K562 (cell line): ENCODE data around the gene ALPP. TPM values are rescaled to one million over a fixed set of nuclear protein-coding genes. Genes with fewer than 3 reads are reported as not detected.

Experiments used
- ATAC-seq: fragments of 200-7000 bp; cut with Tn5 transposase; 3 replicates; pipeline ENCODE4 v1.9.1; 2020; ENCODE audit warnings: moderate library complexity
- BruUV-seq: library from RNA; stranded (reverse); fragments of 400-500 nt; replicated peaks from 2 replicates; lab custom pipeline; 2021; lab: Mats Ljungman, UMichigan
- CTCF ChIA-PET: fragments of 300-600 bp; formaldehyde crosslinking; extraction: SDS; loops from one replicate; lab custom pipeline; 2021; ENCODE audit warnings: low intra/inter-chr PET ratio; lab: Yijun Ruan, JAX
- POLR2A ChIA-PET: fragments of 300-600, 350-650 bp; sonication (Branson Sonifier 250); formaldehyde crosslinking; extraction: SDS; loops from one replicate; lab custom pipeline; 2021; ENCODE audit warnings: antibody characterized with exemption, inconsistent platforms; lab: Yijun Ruan, JAX
- DNase-seq, 4 experiments: peaks; one replicate each; pipeline versions ENCODE4 v3.0.0 to v3.0.0-alpha.2; 2011 to 2018; ENCODE audit warnings: low spot score in 3 of 4, mixed read lengths in 3 of 4; ENCODE audit errors: extremely low read depth in 1 of 4
- FAIRE-seq: peaks from 2 replicates; lab custom pipeline; 2011; peaks lifted over from hg19 to GRCh38; lab: Jason Lieb, UNC
- H2AFZ ChIP-seq: 2 replicates; pipeline ENCODE4 v1.6.0; 2011; ENCODE audit warnings: low read depth, low read length, control low read depth, inconsistent platforms
- H3K27ac ChIP-seq: fragments of 200-600 bp; 3 replicates; pipeline ENCODE4 v1.8.0; 2011; ENCODE audit warnings: low read depth, mild to moderate bottlenecking, control low read depth, inconsistent platforms, low read length, moderate library complexity, mixed read lengths; ENCODE audit errors: extremely low read depth
- H3K27me3 ChIP-seq, 2 experiments: fragments of 300-600 bp in 1 of 2; 2 replicates in 1 of 2; 3 replicates in 1 of 2; pipeline versions ENCODE4 v1.6.0 to v1.8.0; 2011; ENCODE audit warnings: inconsistent platforms in 2 of 2, low read length in 2 of 2, mild to moderate bottlenecking in 1 of 2, mixed read lengths in 1 of 2, moderate library complexity in 1 of 2; ENCODE audit not compliant: control insufficient read depth in 2 of 2, insufficient read depth in 2 of 2
- H3K36me3 ChIP-seq: fragments of 300-600 bp; 3 replicates; pipeline ENCODE4 v1.8.0; 2011; ENCODE audit warnings: mild to moderate bottlenecking, low read length, inconsistent platforms; ENCODE audit not compliant: control insufficient read depth, insufficient read depth
- H3K4me1 ChIP-seq, 2 experiments: fragments of 200-600 bp in 1 of 2; replicated peaks in 1 of 2; 2 replicates in 1 of 2; 3 replicates in 1 of 2; pipeline versions ENCODE4 v1.5.1 to v1.8.0; 2011; ENCODE audit warnings: inconsistent platforms in 2 of 2, low read length in 2 of 2, mild to moderate bottlenecking in 1 of 2, mixed read lengths in 1 of 2, moderate library complexity in 1 of 2; ENCODE audit not compliant: control insufficient read depth in 2 of 2, insufficient read depth in 2 of 2
- H3K4me2 ChIP-seq: 2 replicates; pipeline ENCODE4 v1.6.1; 2011; ENCODE audit warnings: low read length, control low read depth, inconsistent platforms, mixed read lengths; ENCODE audit not compliant: insufficient read depth
- H3K4me3 ChIP-seq: fragments of 200-600 bp; sonication (generic), shearing (Covaris generic); 2 replicates; pipeline ENCODE4 v1.5.1; 2016; ENCODE audit warnings: control low read depth, inconsistent platforms
- H3K79me2 ChIP-seq: fragments of 200-600 bp; 3 replicates; pipeline ENCODE4 v1.8.0; 2011; ENCODE audit warnings: low read length, inconsistent platforms; ENCODE audit not compliant: control insufficient read depth, insufficient read depth
- H3K9ac ChIP-seq, 2 experiments: 2 replicates each; pipeline versions ENCODE4 v1.6.0 to v1.6.1; 2011; ENCODE audit warnings: low read depth in 2 of 2, low read length in 2 of 2, control low read depth in 1 of 2, inconsistent platforms in 1 of 2, mild to moderate bottlenecking in 1 of 2, mixed read lengths in 1 of 2; ENCODE audit not compliant: insufficient read depth in 1 of 2
- H3K9me1 ChIP-seq: one replicate; pipeline ENCODE4 v1.6.0; 2011; ENCODE audit warnings: inconsistent platforms, mild to moderate bottlenecking, low read length, moderate library complexity; ENCODE audit not compliant: control insufficient read depth, insufficient read depth
- H3K9me3 ChIP-seq: replicated peaks from 2 replicates; pipeline ENCODE4 v1.5.1; 2011; ENCODE audit warnings: low read depth, low read length, inconsistent platforms; ENCODE audit not compliant: control insufficient read depth, insufficient read depth
- H4K20me1 ChIP-seq: replicated peaks from 2 replicates; pipeline ENCODE4 v1.6.1; 2011; ENCODE audit warnings: low read length, inconsistent platforms, mixed read lengths; ENCODE audit not compliant: control insufficient read depth, insufficient read depth
- ZNF134 ChIP-seq: fragments of 250-450 bp; sonication (Bioruptor Pico); conservative IDR thresholded peaks from 2 replicates; pipeline ENCODE4 v1.4.0; 2020
- WGBS: fragments of 100-300 bp; shearing (Covaris generic); methylation state at CpG from one replicate; pipeline ENCODE4 v1.1.6; 2016; ENCODE audit warnings: low coverage, mixed read lengths; ENCODE audit not compliant: insufficient coverage; ENCODE audit errors: missing lambda C conversion rate; 5-methylcytosine and 5-hydroxymethylcytosine counted together
- in situ Hi-C: fragments of 300-500 bp; cut with MboI; formaldehyde crosslinking; loops from 4 replicates; pipeline ENCODE4 v1.15.0; 2018; ENCODE audit warnings: inconsistent platforms, mixed read lengths
- intact Hi-C: fragments of 100-400 bp; cut with micrococcal nuclease; formaldehyde crosslinking; loops from 2 replicates; pipeline ENCODE4 v1.14.2; 2022
- polyA plus RNA-seq, 8 experiments: library from polyadenylated mRNA; depleted of rRNA in 4 of 8; stranded (reverse) in 5 of 8; unstranded in 3 of 8; fragments of >200 nt; fragmentation: Nextera tagmentation in 2 of 8; fragmentation: Illumina TruSeq in 1 of 8; extraction: Ambion mirVana in 2 of 8; extraction: Trizol in 1 of 8; gene quantifications; 2 replicates each; pipeline versions ENCODE4 v1.2.1 to v1.2.3, GENCODE V29; 2011 to 2014; ENCODE audit warnings: inconsistent platforms in 1 of 8, missing spikeins in 1 of 8
- total RNA-seq, 7 experiments: library from RNA; depleted of rRNA in 6 of 7; stranded (reverse); fragments of >200 nt in 6 of 7; fragmentation: Illumina TruSeq in 2 of 7; extraction: Trizol in 2 of 7; gene quantifications; 2 replicates each; pipeline versions ENCODE4 v1.2.1 to v1.2.3, GENCODE V29; 2011 to 2021; ENCODE audit warnings: low replicate concordance in 1 of 7
- TF ChIP-seq, protein P1 (sequence below), 2 experiments: fragments of 450-650 bp; IDR thresholded peaks; 2 replicates each; pipeline ENCODE4 v1.6.1; 2016; ENCODE audit warnings: mild to moderate bottlenecking in 2 of 2, borderline replicate concordance in 1 of 2, low read depth in 1 of 2, moderate library complexity in 1 of 2
- TF ChIP-seq, protein P2 (sequence below), 2 experiments: fragments of 450-650 bp in 1 of 2; sonication (generic) in 1 of 2; formaldehyde crosslinking in 1 of 2; IDR thresholded peaks in 1 of 2; conservative IDR thresholded peaks in 1 of 2; 2 replicates each; pipeline versions ENCODE4 v1.6.1 to v1.8.1; 2016 to 2023; ENCODE audit warnings: mild to moderate bottlenecking in 2 of 2, moderate library complexity in 2 of 2, inconsistent platforms in 1 of 2, missing genetic modification reagents in 1 of 2

ALPP gene
- total and polyA plus RNA-seq, 9 of the 15 experiments (the other 6 are each of a cell fraction or from before 2014, with no cell fraction given) = 0.03 TPM; not detected in 8

DNA sequence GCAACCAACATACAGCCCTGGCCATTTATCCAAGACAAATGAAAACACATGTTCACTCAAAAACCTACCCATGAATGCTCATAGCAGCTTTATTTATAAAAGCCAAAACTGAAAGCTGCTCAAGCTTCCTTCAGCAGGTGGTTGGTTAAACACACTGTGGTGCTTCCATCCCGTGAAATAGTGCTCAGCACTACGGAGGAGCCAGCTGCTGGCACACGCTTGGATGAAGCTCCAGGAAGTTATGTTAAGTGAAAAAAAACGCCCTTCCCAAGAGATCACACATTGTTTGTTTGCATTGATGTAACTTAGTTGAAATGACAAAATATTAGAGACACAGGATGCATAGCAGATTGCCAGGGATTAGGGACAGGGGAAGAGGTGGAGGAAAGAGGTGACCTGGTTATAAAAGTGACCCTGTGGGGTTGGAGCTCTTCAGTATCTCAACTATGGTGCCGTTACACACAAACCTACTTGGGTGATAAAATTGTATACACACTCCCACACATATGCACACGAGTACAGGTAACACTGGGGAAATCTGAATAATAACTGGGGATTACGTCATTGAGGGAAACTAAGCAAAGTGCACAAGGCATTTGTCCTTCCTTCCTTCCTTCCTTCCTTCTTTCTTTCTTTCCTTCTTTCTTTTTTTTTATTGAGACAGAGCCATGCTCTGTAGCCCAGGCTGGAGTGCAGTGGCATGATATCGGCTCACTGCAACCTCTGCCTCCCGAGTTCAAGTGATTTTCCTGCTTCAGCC, 21.9 kb downstream of the ALPP start:
- no peak overlapping the region for H3K4me3 ChIP-seq
- in situ Hi-C loops = no loop called here
- ChIA-PET POLR2A (interaction anchor here (0.6 kb wide), 1 partner anchor 520 kb away, joined by 3 read pairs; no protein-coding TSS in a partner anchor), CTCF (no interaction called here)
- H3K9me1 ChIP-seq = no peaks in the 10 kb centered on the region
- no peak overlapping the region for H2AFZ ChIP-seq
- no peak overlapping the region for H3K4me2 ChIP-seq
- TF ChIP-seq, protein P1, sequence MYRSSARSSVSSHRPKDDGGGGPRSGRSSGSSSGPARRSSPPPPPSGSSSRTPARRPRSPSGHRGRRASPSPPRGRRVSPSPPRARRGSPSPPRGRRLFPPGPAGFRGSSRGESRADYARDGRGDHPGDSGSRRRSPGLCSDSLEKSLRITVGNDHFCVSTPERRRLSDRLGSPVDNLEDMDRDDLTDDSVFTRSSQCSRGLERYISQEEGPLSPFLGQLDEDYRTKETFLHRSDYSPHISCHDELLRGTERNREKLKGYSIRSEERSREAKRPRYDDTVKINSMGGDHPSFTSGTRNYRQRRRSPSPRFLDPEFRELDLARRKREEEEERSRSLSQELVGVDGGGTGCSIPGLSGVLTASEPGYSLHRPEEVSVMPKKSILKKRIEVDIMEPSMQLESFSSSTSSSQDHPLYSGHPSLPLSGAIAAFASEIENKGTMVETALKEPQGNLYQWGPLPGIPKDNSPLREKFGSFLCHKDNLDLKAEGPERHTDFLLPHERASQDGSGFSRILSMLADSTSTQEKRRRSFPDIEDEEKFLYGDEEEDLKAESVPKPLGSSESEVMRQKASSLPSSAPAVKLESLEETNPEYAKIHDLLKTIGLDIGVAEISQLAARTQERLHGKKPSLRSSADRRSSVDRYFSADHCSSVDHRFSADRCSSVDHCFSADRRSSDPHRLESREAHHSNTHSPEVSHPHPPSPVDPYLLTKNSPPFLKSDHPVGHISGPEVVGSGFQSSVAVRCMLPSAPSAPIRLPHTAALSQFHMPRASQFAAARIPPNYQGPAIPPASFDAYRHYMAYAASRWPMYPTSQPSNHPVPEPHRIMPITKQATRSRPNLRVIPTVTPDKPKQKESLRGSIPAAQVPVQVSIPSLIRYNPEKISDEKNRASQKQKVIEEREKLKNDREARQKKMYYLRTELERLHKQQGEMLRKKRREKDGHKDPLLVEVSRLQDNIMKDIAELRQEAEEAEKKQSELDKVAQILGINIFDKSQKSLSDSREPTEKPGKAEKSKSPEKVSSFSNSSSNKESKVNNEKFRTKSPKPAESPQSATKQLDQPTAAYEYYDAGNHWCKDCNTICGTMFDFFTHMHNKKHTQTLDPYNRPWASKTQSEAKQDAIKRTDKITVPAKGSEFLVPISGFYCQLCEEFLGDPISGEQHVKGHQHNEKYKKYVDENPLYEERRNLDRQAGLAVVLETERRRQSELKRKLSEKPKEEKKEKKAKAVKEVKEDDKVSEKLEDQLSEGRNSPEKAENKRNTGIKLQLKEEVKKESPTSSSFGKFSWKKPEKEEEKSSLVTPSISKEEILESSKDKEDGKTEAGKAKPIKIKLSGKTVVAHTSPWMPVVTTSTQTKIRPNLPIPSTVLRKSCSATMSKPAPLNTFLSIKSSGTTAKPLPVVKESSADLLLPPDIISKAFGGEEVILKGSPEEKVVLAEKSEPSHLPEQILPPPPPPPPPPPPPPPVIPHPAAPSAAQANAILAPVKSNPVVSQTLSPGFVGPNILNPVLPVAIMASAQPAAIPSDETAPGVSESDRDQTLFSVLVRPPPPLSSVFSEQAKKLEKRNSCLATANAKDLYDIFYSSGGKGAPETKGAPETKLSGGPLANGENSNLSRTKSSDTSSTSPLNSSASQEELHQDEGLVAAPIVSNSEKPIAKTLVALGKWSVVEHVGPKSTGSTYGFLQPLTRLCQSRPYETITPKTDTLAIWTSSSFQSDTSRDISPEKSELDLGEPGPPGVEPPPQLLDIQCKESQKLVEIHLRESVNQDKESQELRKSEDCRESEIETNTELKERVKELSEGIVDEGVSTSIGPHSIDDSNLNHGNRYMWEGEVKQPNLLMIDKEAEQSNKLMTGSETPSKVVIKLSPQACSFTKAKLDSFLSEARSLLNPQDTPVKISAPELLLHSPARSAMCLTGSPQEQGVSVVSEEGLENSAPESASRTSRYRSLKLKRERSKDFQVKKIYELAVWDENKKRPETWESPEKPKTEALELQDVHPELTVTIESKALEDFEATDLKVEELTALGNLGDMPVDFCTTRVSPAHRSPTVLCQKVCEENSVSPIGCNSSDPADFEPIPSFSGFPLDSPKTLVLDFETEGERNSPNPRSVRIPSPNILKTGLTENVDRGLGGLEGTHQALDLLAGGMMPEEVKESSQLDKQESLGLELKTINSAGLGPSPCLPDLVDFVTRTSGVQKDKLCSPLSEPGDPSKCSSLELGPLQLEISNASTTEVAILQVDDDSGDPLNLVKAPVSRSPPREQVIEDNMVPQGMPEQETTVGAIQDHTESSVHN (IDR thresholded peaks at IDR 0.05; ENCODE audit: borderline replicate concordance in 1 of 2, low read depth in 1 of 2) = no peak
- no peak for TF ChIP-seq ZNF134 (CRISPR knock-in tag)
- TF ChIP-seq, protein P2, sequence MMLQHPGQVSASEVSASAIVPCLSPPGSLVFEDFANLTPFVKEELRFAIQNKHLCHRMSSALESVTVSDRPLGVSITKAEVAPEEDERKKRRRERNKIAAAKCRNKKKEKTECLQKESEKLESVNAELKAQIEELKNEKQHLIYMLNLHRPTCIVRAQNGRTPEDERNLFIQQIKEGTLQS (IDR thresholded peaks at IDR 0.05) = 0 out of 2 replicates have a peak, but pooled peaks have one; percentile 17
- TF ChIP-seq, protein P2 (CRISPR knock-in tag; conservative IDR thresholded peaks at IDR 0.05) = no peak
- H3K27ac ChIP-seq = no peak overlapping the region
- no peaks in the 10 kb centered on the region for H4K20me1 ChIP-seq
- no TSS peak for BruUV-seq
- no peaks in the 10 kb centered on the region for H3K79me2 ChIP-seq
- intact Hi-C loops = no loop called here
- ATAC-seq (no peak), DNase-seq (no peak), FAIRE-seq (no peak)
- peaks cover 0 to 8% of the 10 kb centered on the region in 2 experiments; a peak in 3 of 5 replicates for H3K27me3 ChIP-seq
- H3K9ac ChIP-seq = no peak overlapping the region
- no peaks in the 10 kb centered on the region for H3K36me3 ChIP-seq
- H3K9me3 ChIP-seq = no peaks in the 10 kb centered on the region
- WGBS = 0% methylated on average over 9 of the region's 9 CpGs
- H3K4me1 ChIP-seq = no peaks in the 10 kb centered on the region
